D341Med (cell line): ENCODE data around the gene SEMA3B.

ENCODE experiments used
- DNase-seq: peaks from one replicate; pipeline ENCODE4 v3.0.0; 2012; ENCODE audit warnings: low spot score

SEMA3B gene

DNA sequence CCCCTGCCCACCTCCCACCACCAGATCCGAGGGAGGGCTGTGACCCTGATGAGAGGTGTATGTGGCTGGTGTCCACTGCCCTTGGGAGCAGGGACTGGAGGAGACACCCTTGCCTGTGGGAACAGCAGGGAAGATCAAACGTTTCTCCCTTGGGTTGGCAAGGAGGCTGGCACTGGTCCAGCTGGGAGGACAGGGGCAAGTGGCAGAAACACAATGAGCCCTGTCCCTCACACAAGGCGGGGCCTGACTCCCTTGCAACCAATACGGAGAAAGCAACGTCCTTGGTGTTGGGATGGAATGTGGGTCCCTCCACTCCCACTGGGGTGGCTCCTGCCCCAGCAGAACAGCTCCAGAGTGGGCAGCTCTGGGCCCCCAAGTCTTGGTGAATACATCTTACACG, 48.4 kb downstream of the SEMA3B start:
- no peak for DNase-seq

DNA sequence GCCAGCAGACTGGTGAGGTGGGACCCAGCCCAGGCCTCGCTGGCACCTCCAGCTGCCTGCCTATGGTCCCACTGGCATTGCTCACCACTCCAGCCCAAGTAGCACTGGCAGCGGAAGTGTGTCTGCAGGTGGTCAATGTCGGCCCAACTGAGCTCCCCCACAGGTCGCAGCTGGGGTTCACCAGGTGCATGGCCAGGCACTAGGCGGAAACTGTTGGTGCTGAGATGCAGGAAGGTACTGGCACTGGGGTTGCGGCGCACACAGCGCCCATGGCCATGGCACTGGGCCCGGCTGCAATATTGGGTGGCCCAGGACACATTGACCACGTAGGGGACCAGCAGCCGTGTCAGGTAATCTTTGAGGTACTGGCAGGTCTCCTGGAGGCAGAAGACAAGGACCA, 49.2 kb downstream of the SEMA3B start:
- DNase-seq = no peak

DNA sequence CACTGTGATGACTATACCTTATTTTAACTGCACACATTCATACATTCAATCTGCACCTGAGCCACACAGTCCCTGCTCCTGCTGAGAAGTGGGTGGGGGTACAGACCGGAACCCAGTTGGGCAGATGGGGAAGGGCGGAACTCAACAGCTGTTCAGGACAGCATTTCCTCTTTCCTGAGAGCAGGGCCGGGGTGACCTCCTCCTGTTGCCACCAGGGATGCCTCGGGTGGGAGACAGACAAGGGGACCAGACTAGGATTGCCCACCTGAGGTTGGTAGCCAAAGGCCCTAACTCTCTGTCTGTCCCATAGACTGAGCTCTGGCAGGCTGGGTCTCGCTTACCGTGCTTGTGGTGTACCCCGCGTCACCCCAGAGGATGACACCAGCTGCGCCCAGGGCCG, 49.7 kb downstream of the SEMA3B start:
- no peak for DNase-seq

DNA sequence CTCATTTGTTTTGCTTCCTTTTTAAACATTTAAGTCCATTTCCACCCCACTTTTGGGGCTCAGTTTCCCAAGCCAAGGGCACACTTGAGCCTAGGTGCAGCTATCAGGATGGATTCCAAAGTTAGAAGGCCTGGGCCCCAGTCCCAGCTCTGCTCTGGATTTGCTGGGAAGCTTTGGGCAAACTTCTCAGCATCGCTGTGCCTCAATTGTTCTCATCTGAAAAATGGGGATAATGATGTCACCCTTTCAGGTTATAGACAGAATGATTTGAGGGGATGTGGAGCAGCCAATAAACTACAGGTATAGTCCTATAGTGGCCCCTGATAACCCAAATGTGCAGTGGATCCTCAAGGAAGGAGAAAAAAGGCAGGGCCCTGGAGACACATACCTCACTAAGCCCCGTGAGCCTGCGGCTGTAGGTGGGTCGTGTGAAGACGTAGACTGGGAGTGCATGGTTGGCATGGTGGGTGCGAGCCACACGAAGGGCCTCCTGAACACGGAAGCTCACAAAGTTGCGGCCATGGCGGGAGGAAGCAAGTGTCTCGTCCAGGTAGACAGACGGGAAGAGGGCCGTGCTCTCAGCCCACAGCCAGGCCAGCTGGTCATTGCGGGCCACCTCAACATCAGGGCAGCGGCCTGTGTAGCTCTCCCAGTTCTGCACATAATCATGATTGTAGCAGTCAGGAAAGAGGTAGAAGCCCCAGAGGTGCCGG, 50.4 kb downstream of the SEMA3B start:
- DNase-seq = no peak

DNA sequence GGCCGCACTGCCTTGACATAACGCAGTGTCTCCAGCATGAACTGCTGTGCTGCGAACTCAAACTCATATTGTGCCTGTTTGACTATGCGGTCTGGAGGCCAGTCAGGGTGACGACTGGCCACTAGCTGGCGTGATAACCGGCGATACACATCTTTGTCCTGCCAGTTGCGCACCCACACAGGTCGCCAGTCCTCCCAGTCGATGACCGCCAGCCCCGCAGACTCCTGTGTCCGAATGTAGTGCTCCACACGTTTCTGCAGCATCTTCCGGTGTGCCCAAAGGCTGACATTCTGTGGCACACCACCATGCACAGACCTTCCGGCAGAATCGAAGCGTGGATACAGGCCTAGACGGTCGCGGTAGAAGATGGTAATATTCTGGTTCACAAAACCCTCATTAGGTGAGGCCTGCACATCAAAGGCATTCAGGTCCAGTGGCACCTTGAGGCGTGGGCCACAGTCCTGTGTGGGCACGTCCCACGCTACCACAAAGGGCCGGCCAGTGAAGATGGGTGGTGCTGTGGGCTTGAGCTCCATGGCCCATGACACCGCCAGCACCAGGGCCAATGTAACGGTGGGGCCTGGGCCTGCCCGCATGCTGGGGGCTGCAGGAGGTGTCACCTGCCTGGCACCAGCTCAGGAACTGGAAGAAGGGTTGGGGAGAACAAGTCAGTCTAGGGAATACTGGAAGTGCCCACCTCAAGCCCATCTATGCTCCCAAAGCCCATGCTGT, 51.1 kb downstream of the SEMA3B start:
- no peak for DNase-seq

DNA sequence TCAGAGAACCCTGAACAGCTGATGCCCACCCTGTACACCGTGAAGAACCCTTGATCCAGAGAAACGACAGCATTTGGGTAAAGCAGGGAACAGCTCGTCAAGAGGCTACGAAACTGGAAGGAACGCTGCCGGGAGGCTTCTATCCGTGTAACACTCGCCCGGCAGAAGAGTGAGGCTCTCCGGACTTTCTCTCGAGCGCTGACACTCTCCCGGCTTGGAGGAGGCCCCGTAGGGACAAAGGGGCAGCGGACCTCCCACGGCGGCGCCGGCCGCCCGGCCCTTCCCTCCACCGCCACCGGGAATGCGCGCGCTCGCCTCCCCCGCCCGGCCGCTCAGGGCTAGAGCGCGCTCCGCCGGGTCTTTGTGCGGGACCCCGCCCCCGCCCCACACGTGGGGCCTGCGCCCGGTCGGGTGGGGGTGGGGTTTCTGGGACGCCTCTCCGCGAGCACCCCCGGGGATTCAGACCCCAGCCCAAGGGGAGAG, 51.9 kb downstream of the SEMA3B start:
- peak; percentile 93 for DNase-seq

DNA sequence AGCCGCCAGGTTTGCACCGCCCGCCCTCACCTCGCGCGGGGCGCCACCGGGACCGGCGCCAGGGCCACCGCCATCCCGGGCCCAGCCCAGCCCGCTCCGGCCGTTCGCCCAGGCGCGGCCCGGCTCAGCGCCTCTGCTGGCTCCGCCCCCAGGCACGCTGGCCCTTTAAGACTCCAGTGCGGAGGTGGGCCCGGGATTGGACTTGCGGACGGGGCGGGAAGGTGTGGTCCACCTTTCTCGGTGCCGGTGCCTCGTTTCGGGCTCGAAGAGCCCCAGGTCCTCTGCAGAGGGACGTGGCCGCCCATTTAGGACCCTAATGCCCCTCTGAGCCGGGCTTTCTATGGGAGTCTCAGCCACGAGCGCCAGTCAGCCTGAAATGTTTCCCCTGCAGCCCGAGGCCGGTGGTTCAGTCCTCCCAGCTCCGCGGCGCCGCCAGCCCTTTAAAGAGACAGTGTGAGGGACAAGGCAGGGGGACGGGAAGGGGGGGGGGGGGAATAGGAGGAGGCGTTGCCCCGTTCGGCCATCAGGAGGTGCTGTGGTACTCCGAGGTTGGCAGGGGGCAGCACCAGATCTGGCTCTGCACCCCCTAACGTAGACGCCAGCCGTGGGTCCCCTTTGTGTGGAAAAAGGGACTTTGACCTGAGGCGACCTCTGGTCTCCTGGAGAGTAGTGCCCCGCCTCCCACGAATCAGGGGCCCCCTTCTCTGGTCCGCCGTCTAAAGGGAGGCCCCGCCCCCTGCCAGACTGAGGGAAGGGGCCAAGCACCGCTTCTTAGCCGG, 52.6 kb downstream of the SEMA3B start:
- DNase-seq = peak; percentile 94

DNA sequence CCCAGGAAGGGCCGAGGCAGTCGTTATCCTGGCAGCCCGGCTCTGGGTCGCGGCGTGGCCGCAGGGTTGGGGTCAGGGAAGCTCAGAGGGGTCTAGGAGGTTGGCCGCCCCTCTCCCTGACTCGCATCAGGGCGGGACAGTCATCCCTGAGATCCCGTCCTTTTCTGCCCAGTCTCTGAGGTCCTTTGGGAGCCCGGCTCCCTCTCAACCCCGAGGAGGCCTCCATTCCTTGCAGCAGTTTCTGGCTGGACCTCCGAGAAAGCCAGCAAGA, 53.1 kb downstream of the SEMA3B start:
- DNase-seq = no peak

DNA sequence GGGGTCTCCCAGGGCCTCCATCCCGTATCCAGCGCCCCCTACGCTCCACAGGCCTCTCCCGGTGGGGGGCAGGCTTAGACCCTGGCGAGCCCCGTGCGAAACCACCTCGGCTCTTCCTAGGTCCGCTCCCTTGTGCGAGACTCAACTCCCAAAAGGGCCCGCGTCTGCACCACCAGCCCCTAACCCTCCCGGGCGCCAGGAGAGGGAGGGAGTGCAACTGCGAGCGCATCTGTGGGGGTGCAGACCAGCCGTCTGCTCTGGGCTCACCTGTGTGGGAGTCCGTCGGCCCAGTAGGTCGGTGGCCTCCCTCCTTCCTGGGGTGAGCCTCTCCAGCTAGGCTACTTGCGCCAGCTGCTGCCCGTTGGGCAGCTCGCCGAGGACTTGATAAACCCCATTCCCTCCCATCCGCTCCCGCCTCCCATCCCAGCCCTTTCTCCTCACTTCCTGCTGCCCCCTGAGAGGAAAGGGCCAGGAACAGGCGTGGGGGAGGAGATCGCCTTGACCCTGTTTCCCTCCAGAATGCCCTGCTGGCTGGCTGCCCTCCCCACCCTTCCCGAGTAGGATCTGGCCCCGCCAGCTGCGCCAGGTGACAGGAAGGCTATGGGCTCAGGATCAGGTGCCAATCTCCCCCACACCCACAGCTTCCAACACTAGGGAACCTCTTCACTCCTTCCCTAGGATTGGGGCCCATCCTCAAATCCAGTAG, 53.6 kb downstream of the SEMA3B start, which contains the start of gene HYAL2:
TSS of gene HYAL2 (minus strand) at position 360 of the 706 bp plus-strand sequence. CDS start 2,256 bp downstream, outside the sequence.
- DNase-seq = no peak

DNA sequence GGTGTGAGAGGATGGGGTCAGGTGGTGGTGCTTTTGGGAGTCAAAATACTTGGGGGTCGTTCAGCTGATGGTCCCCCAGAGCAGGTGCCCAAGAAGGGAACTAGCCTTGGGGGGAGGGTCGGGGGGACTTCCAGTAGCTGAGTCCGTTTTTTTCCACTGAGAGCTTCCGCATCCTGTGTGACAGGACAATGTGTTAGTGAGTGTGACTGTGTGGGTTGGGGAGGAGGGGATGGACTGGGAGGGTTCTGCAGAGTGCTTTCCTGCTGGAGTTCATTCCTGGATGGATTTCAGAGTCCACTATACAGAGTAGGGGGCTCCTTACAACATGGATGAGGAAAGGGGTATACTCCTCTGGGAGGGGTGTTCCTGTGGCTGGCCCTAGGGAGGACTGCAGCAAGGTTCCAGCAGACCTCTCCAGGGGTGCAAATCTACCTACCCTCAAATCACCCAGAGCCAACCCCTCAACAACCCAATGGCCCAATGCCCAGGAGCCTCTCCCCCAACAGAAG, 54.2 kb downstream of the SEMA3B start:
- no peak for DNase-seq

DNA sequence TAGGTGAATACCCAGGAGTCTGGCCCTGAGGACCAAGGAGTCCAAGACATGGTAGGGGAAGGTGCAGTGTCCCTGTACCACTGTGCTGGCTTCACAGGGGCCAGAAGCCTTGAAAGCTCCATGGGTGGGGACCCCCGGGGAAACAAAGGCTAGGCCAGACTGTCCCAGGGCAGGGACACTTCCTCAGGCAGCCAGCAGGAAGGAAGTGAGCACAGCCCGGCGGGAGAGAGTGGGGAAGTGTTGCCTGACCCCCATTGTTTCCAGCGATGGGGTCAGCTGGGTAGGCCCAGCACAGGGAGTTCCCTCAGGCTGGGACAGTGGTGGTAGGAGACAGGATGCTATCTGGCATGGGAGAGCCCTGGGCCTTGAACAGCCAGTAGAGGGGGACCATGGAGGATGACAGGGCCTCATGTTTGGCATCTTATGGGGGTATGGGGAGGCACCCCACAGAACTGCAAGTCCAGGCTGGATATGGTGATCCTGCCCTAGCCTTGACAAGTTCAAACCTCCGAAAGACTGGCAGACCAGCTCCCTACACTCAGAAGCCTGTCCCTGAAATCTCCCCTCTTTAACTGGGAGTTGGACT, 54.8 kb downstream of the SEMA3B start:
- DNase-seq = no peak

DNA sequence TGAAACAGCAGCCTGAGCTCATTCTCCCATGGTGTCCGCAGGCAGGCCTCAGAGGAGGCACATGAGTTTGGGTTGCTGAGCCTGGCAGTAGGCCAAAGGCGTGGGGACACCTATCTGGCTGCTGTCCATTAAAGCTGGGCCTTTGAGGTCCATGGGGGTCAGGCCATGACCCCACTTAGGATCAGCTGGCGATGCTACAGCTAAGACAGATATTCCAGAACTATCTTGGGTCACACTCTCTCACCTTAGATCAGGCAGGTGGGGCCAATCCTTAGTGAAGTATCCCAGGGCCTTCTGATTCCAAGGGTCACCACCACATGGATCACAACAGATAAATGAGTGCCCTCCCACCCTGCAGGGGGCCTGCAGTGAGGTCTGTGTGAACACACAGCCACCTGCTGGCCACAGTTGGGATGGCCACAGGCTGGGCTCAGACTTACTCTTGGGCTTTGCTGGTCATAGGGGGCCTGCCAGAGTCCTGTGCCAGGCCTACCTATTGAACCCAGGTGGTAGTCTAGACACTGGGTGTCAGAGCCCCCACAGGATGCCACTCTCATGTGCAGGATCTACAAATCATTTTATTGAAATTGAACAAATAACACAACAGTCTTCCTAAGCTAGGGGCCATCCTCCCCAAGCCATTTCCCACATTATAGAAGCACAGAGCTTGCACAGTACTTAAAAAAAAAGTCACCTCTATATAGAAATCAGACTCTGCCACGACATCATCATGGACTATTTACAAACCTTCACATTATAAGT, 55.6 kb downstream of the SEMA3B start:
- peak; percentile 80 for DNase-seq

DNA sequence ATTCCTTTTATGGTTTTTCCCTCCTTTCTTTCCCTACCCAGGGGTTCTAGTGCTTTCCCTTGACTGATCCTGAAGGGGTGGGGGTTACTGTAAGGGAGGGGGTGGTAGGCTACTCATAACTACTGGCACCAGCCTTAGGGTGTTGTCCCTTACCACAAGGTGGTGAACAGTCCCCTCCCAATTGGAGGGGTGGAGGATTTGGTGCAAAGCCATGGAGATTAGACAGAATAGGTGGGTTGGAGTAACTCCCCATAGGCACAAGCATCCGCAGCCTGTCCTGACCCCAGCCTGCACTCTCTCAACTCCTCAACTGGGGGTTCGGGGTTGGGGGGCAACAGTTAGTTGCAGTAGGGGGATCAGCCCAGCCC, 56.1 kb downstream of the SEMA3B start:
- DNase-seq = no peak

DNA sequence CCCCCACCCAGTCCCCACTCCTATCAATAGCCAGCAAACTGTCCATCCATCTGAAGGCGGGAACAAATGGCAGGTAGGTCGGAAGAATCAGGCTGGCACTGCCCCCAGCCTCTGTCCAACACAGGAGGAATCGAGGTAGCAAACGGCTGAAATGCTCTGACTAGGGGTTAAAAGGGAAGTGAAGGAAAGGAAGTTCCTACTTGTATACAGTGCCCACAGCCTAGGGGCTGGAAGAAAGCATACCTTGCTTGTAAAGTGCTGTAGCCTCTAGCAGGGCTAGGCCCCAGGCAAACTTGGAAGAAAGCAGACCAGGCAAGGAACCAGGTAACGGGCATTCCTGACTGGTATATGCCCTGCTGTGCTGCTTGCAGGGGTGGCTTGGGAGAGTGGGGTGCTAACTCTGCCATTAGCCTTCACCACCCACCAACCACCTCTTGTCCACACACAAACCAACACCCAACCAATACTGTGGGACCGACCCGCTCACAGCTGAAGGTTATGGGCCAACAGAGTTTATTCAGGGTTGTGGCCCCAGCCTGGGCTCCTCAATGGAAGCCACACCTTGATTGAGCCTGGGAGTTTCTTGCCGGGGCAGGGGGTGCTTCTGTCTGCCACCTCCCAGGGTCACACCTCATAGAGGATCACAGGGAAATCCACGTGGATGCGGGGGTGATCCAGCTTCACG, 56.7 kb downstream of the SEMA3B start:
- no peak for DNase-seq

DNA sequence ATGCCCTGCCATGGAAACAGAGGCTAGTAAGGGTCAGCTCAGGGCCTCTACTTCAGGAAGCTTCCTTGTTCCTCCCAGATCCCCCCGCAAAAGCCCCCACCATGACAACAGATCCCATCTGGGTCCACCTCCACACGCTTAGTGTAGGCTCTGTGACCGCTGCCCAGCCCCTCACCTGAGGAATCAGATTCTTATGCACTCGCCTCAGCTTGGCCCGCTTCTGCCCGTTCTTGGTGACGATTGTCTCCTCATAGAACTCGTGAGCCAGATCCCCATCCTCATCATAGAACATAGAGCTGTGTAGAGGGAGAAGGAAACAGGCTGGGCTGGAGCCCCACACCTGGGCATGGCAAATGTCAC, 57.2 kb downstream of the SEMA3B start:
- DNase-seq = no peak

DNA sequence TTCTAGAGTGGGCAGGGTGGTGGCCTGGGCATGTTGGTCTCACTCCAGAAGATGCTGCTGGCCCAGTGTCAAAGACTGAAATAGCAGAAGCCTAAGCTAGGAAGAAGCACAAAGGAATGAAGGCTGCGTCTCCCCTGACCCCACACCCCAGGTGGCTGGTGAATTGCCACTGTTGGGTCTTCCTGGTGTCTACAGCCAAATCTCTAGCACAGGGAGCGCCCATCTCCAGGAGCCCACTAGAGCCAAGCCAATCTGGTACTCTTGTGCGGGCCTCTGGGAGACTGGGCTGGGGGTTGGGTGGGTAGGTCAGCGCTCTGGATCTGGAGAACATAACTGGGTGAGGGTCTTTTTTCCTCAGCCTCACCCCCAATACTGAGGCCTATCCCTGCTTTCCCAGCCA, 58.2 kb downstream of the SEMA3B start:
- DNase-seq = no peak
